OCI-M2 (cell line): Measurements from ENCODE around the gene OR7C2.

Source experiments
- DNase-seq: peaks from one replicate; lab custom pipeline; 2025; ENCODE audit not compliant: unreplicated experiment; lab: John Stamatoyannopoulos, UW

Gene OR7C2

DNA sequence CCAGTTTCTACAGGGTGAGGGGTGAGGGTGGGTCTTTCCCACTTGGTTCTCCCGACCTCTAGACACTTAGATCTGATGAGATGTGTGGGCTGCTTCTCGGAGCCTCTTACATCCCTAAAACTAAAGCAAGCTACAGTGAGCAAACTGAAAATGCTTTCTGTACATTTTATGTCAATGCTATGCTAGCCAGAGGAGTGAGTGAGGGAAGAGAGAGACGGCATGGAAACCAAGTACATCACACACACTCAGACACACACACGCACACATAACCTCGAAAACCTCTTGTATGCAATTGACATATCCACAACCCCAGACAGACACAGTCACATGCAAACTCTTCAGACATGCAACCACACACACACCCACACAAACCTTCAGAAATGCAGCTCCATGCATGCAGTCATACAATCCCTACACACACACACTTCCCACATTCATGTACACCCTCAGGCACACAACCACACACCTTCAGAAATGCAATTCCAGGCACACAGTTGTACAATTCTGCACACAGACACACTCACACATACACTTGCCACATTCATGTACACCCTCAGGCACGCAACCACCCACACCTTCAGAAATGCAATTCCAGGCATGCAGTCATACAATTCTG is 37.0 kb downstream of the OR7C2 start:
- no peak for DNase-seq

DNA sequence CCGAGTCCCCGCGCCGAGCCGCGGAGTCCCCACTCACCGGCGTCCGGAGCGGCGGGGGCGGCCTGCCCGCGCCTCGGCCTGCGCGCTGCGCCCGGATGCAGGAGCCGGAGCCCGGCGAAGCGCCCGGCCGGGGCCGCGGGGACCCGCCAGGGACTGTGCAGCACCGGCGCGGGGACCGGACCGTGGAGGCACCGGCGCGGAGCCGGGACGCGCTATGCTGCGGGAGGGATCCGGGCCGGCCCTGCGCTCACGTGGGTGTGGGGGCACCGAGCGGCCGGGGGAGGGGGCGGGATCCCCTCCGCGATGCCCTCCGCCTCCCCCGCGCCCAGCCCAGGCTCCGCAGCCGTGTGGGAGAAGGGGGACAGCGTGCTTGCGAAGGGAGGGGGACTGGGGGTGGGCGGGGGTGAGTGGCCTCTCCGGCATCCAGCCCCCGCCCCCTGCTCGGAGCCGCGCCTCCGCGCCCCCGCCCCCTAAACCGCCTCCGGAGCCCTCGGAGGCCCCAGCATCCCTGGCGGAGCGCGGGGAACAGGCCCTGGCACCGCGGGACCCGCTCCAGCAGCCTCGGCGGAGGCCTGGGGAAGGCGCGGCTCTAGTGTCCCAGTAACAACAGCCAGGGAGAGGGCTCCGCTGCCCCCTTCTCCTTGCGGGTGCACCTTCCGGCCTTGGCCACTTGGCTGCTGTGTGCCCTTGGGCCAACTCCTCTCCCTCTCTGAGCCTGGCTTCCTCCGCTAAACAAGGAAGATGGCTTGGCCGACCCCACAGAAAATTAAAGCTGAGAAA is 38.4 kb downstream of the OR7C2 start, which contains the start of gene SLC1A6:
TSS of gene SLC1A6 (minus strand) at position 389 of the 780 bp plus-strand sequence. CDS start 6,954 bp downstream, outside the sequence.
- no peak for DNase-seq

DNA sequence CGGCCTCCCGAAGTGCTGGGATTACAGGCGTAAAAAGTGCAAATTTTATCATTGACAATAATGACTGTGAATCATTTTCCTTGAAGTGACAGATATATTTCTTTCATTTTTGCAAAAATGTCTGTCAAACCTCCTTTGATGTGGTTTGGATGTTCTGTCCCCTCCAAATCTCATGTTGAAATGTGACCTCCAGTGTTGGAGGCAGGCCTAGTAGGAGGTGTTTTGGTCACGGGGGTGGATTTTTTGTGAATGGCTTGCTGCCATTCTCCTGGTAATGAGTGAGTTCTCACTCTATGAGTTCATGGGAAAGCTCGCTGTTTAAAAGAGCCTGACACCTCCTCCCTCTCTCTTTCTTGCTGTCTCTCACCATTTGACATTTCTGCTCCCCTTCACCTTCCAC is 43.8 kb downstream of the OR7C2 start:
- DNase-seq: no peak
